IMR-90 (cell line): Measurements from ENCODE around the gene PLEKHH1. TPM values are rescaled to one million over a fixed set of nuclear protein-coding genes. Genes with fewer than 3 reads are reported as not detected.
A peak's percentile ranks its signal among the peaks of the same experiment; 100 is the strongest.

Source experiments
- ATAC-seq: fragments of 200-7000 bp; cut with Tn5 transposase; 2 replicates; pipeline ENCODE4 v1.9.1; 2020; ENCODE audit warnings: low read depth, mild to moderate bottlenecking, moderate library complexity
- BruUV-seq: library from RNA; stranded (reverse); fragments of 400-500 nt; replicated peaks from 2 replicates; lab custom pipeline; 2021; lab: Mats Ljungman, UMichigan
- CTCF ChIA-PET: fragments of 300-600 bp; formaldehyde crosslinking; extraction: SDS; loops from one replicate; lab custom pipeline; 2021; ENCODE audit warnings: antibody characterized with exemption; lab: Yijun Ruan, JAX
- POLR2A ChIA-PET: fragments of 300-600 bp; sonication (Branson Sonifier 250); formaldehyde crosslinking; loops from one replicate; lab custom pipeline; 2022; ENCODE audit warnings: antibody characterized with exemption; ENCODE audit not compliant: unreplicated experiment; lab: Charles Lee
- DNase-seq: peaks from one replicate; pipeline ENCODE4 v3.0.0; 2013
- H2AFZ ChIP-seq: replicated peaks from 2 replicates; pipeline ENCODE3; 2013; ENCODE audit warnings: low read length, mild to moderate bottlenecking; ENCODE audit not compliant: poor library complexity
- H2AK5ac ChIP-seq: 2 replicates; pipeline ENCODE4 v1.6.1; 2013; ENCODE audit warnings: low read depth, low read length, inconsistent platforms
- H2AK9ac ChIP-seq: replicated peaks from 2 replicates; pipeline ENCODE3; 2013; ENCODE audit warnings: mild to moderate bottlenecking, low read depth, low read length, moderate library complexity; ENCODE audit not compliant: poor library complexity
- H2BK120ac ChIP-seq: 2 replicates; pipeline ENCODE4 v1.6.1; 2013; ENCODE audit warnings: low read depth, low read length, inconsistent platforms
- H2BK15ac ChIP-seq: 3 replicates; pipeline ENCODE4 v1.6.1; 2013; ENCODE audit warnings: low read depth, low read length, inconsistent platforms
- H2BK20ac ChIP-seq: 2 replicates; pipeline ENCODE4 v1.6.1; 2013; ENCODE audit warnings: low read depth, mild to moderate bottlenecking, inconsistent platforms, low read length, moderate library complexity
- H2BK5ac ChIP-seq: 2 replicates; pipeline ENCODE4 v1.6.1; 2013; ENCODE audit warnings: mild to moderate bottlenecking, low read depth, low read length, inconsistent platforms; ENCODE audit not compliant: poor library complexity, severe bottlenecking
- H3K14ac ChIP-seq: replicated peaks from 2 replicates; pipeline ENCODE4 v1.6.1; 2013; ENCODE audit warnings: low read depth, low read length, inconsistent platforms
- H3K18ac ChIP-seq: 2 replicates; pipeline ENCODE4 v1.6.1; 2013; ENCODE audit warnings: low read depth, low read length, control low read depth
- H3K23ac ChIP-seq: 2 replicates; pipeline ENCODE4 v1.6.1; 2013; ENCODE audit warnings: low read depth, low read length, inconsistent platforms
- H3K27ac ChIP-seq: 2 replicates; pipeline ENCODE4 v1.5.1; 2013; ENCODE audit warnings: mild to moderate bottlenecking, control low read depth, low read length; ENCODE audit not compliant: insufficient read depth
- H3K27me3 ChIP-seq: 2 replicates; pipeline ENCODE4 v1.6.1; 2013; ENCODE audit warnings: low read length; ENCODE audit not compliant: control insufficient read depth, insufficient read depth
- H3K36me3 ChIP-seq: 2 replicates; pipeline ENCODE4 v1.6.1; 2013; ENCODE audit warnings: low read length, mixed read lengths; ENCODE audit not compliant: control insufficient read depth, insufficient read depth
- H3K4ac ChIP-seq: 2 replicates; pipeline ENCODE4 v1.6.1; 2013; ENCODE audit warnings: low read depth, low read length, inconsistent platforms
- H3K4me1 ChIP-seq: 2 replicates; pipeline ENCODE4 v1.6.1; 2013; ENCODE audit warnings: low read length, mixed read lengths; ENCODE audit not compliant: control insufficient read depth, insufficient read depth
- H3K4me2 ChIP-seq: 2 replicates; pipeline ENCODE4 v1.6.1; 2013; ENCODE audit warnings: low read depth, mild to moderate bottlenecking, control low read depth, low read length, moderate library complexity
- H3K4me3 ChIP-seq: 2 replicates; pipeline ENCODE4 v1.5.1; 2013; ENCODE audit warnings: low read depth, mild to moderate bottlenecking, control low read depth, low read length, moderate library complexity; ENCODE audit not compliant: insufficient read depth
- H3K56ac ChIP-seq: 2 replicates; pipeline ENCODE4 v1.6.1; 2013; ENCODE audit warnings: low read length, inconsistent platforms; ENCODE audit not compliant: insufficient read depth; ENCODE audit errors: extremely low read depth
- H3K79me1 ChIP-seq, 2 experiments: 2 replicates each; pipeline ENCODE4 v1.6.1; 2013; ENCODE audit warnings: low read length in 2 of 2, inconsistent platforms in 1 of 2, low read depth in 1 of 2
- H3K9ac ChIP-seq: 2 replicates; pipeline ENCODE4 v1.6.1; 2013; ENCODE audit warnings: low read depth, low read length, control low read depth
- H3K9me1 ChIP-seq: 2 replicates; pipeline ENCODE4 v1.6.1; 2013; ENCODE audit warnings: low read length, inconsistent platforms; ENCODE audit not compliant: insufficient read depth
- H3K9me3 ChIP-seq: 2 replicates; pipeline ENCODE4 v1.6.1; 2013; ENCODE audit warnings: low read length; ENCODE audit not compliant: control insufficient read depth, insufficient read depth
- H4K20me1 ChIP-seq: 2 replicates; pipeline ENCODE4 v1.6.1; 2013; ENCODE audit warnings: low read length, inconsistent platforms; ENCODE audit not compliant: insufficient read depth
- H4K5ac ChIP-seq: 2 replicates; pipeline ENCODE4 v1.6.1; 2013; ENCODE audit warnings: mild to moderate bottlenecking, low read depth, low read length, control low read depth
- H4K8ac ChIP-seq, 2 experiments: 2 replicates each; pipeline ENCODE4 v1.6.1; 2013; ENCODE audit warnings: low read depth in 2 of 2, low read length in 2 of 2, control low read depth in 1 of 2, inconsistent platforms in 1 of 2
- H4K91ac ChIP-seq: 2 replicates; pipeline ENCODE4 v1.6.1; 2013; ENCODE audit warnings: low read depth, low read length, inconsistent platforms; ENCODE audit not compliant: insufficient read depth
- BHLHE40 ChIP-seq: fragments of 150-350 bp; IDR thresholded peaks from 2 replicates; pipeline ENCODE4 v1.6.1; 2016; ENCODE audit warnings: mild to moderate bottlenecking, low read depth, low read length
- CEBPB ChIP-seq: IDR thresholded peaks from 2 replicates; pipeline ENCODE4 v1.6.1; 2012; ENCODE audit warnings: low read depth, low read length, improper control_type of control experiment
- FOS ChIP-seq: fragments of 150-350 bp; IDR thresholded peaks from 2 replicates; pipeline ENCODE4 v1.6.1; 2016; ENCODE audit warnings: low read depth, low read length
- MAFK ChIP-seq: IDR thresholded peaks from 2 replicates; pipeline ENCODE4 v1.6.1; 2012; ENCODE audit warnings: low read depth, low read length, improper control_type of control experiment
- MAZ ChIP-seq: IDR thresholded peaks from 2 replicates; pipeline ENCODE4 v1.6.1; 2012; ENCODE audit warnings: low read depth, mild to moderate bottlenecking, low read length, improper control_type of control experiment, moderate library complexity, borderline replicate concordance
- MXI1 ChIP-seq: IDR thresholded peaks from 2 replicates; pipeline ENCODE4 v1.6.1; 2012; ENCODE audit warnings: low read depth, mild to moderate bottlenecking, low read length, moderate library complexity, borderline replicate concordance
- NFE2L2 ChIP-seq: fragments of 150-350 bp; IDR thresholded peaks from 2 replicates; pipeline ENCODE4 v1.6.1; 2016; ENCODE audit warnings: low read depth, mild to moderate bottlenecking, low read length
- RFX5 ChIP-seq: IDR thresholded peaks from 2 replicates; pipeline ENCODE4 v1.8.0; 2012; ENCODE audit warnings: low read depth, mild to moderate bottlenecking, low read length, moderate library complexity
- SMC3 ChIP-seq: fragments of 150-350 bp; IDR thresholded peaks from 2 replicates; pipeline ENCODE4 v1.6.1; 2016; ENCODE audit warnings: low read depth, mild to moderate bottlenecking, antibody characterized with exemption, low read length, moderate library complexity
- WGBS, 2 experiments: methylation state at CpG; one replicate each; pipeline versions ENCODE4 v1.1.5 to v1.1.7; 2013; ENCODE audit warnings: missing lambda C conversion rate in 2 of 2; ENCODE audit not compliant: insufficient read length in 1 of 2; ENCODE audit errors: extremely low coverage in 2 of 2; 5-methylcytosine and 5-hydroxymethylcytosine counted together
- dilution Hi-C: fragments of 300-500 bp; cut with HindIII; formaldehyde crosslinking; loops from one replicate; pipeline ENCODE4 v1.14.3; 2018; ENCODE audit warnings: low sequenced_read_pairs; ENCODE audit not compliant: unreplicated experiment
- in situ Hi-C: fragments of 300-500 bp; cut with MboI; formaldehyde crosslinking; loops from 3 replicates; pipeline ENCODE4 v1.14.3; 2019; ENCODE audit warnings: low sequenced_read_pairs, inconsistent platforms, mixed read lengths
- intact Hi-C: fragments of 100-400 bp; cut with micrococcal nuclease; formaldehyde crosslinking; loops from 2 replicates; pipeline ENCODE4 v1.10.0; 2022
- polyA plus RNA-seq, 3 experiments: library from polyadenylated mRNA; depleted of rRNA; stranded (reverse); fragments of >200 nt; gene quantifications; 2 replicates each; pipeline ENCODE4 v1.2.3, GENCODE V29; 2012; ENCODE audit warnings: low replicate concordance in 1 of 3
- total RNA-seq: library from RNA; depleted of rRNA; stranded (reverse); fragments of >200 nt; gene quantifications from 2 replicates; pipeline ENCODE4 v1.2.3, GENCODE V29; 2012
- TF ChIP-seq, protein P1 (sequence below): conservative IDR thresholded peaks from 2 replicates; pipeline ENCODE4 v1.5.1; 2012; ENCODE audit warnings: mild to moderate bottlenecking, low read depth, low read length, improper control_type of control experiment
- TF ChIP-seq, protein P2 (sequence below): fragments of 150-350 bp; IDR thresholded peaks from 2 replicates; pipeline ENCODE4 v1.6.1; 2016; ENCODE audit warnings: low read depth, mild to moderate bottlenecking, low read length, moderate library complexity, borderline replicate concordance
- TF ChIP-seq, protein P3 (sequence below): fragments of 150-350 bp; IDR thresholded peaks from 2 replicates; pipeline ENCODE4 v1.6.1; 2017; ENCODE audit warnings: mild to moderate bottlenecking, antibody characterized with exemption, low read length, low read depth

Gene PLEKHH1
- total and polyA plus RNA-seq, 2 of the 4 experiments (the other 2 are of a cell fraction): under 0.01 to 0.34 TPM

DNA sequence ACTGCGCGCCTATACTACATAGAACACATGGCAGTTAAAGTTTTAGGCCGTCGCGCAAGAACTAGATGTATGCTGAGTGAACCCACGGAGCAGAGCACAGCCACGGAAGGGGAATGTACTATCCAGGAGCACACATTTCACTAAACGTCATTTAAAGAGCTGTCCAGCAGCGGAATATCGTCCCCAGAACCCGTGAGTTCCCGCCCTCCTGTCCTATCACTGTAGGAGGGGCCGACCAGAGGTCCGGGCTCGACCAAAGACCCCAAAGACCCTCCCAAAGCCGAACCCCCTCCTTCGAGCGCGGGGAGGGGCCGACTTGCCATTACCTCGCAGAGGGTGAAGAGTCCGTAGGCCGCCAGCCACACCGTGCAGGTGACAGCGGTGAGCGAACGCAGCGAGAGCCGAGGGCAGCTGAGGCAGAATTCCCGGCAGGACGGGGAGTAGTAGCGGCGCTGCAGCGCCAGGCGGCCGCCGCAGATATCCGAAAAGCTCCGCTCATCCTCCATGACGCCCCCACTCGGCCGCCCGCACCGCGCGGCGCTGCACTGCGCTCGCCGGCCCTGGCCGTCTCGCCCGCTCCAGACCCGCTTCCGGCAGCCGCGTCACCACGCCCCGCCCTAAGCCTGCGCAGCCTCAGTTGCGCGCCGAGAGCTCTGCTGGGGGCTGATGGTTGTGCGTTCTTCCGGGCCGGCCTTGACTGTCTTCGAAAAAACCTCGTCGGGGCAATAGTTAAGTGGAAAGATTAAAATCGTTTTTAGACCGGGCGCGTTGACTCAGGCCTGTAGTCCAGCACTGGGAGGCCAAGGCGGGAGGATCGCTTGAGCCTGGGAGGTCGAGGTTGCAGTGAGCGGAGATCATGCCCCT is 66.8 kb downstream of the PLEKHH1 start, which contains the start of gene PIGH:
PIGH (minus strand) TSS at position 571 of the 864 bp plus-strand sequence; CDS start at position 506, 65 bp downstream.
- peak within 1 kb of the TSS; percentile 92 for H2AK5ac ChIP-seq
- CTCF ChIA-PET: interaction anchor here (1.0 to 2.0 kb wide), 6 partner anchors 9 to 173 kb away, joined by 3 to 7 read pairs (median 6); no protein-coding TSS in a partner anchor
- peak within 1 kb of the TSS; percentile 94 for H3K4ac ChIP-seq
- H3K9me1 ChIP-seq: peaks cover 3% of the 10 kb centered on the region; the same call in 1 of the 2 replicates
- H3K9me3 ChIP-seq: no peaks in the 10 kb centered on the region
- H3K18ac ChIP-seq: peak within 1 kb of the TSS; percentile 67
- H2AK9ac ChIP-seq: peak within 1 kb of the TSS; percentile 74
- H2AFZ ChIP-seq: peak within 1 kb of the TSS; percentile 98
- H3K56ac ChIP-seq: 0 out of 2 replicates have a peak within 1 kb of the TSS, but pooled peaks have one; percentile 46
- dilution Hi-C loops (no loop called here), intact Hi-C loops (loop anchor here (5.0 kb wide), 1 partner anchor 67 kb away; no protein-coding TSS in a partner anchor), in situ Hi-C loops (no loop called here)
- peak within 1 kb of the TSS; percentile 72 for H2BK120ac ChIP-seq
- peak within 1 kb of the TSS; percentile 87 for H3K4me2 ChIP-seq
- WGBS, 2 experiments: 18% methylated on average over 25 of the region's 77 CpGs; no CpG with 5 or more reads in 1 of the 2 experiments
- H4K20me1 ChIP-seq: no peaks in the 10 kb centered on the region
- peak within 1 kb of the TSS; percentile 53 for H2BK5ac ChIP-seq
- H3K4me1 ChIP-seq: no peaks in the 10 kb centered on the region
- H4K5ac ChIP-seq: peak within 1 kb of the TSS; percentile 93
- peaks cover 0 to 4% of the 10 kb centered on the region in 2 experiments; a peak in 1 of 4 replicates for H3K79me1 ChIP-seq
- peak within 1 kb of the TSS; percentile 70 for H3K9ac ChIP-seq
- POLR2A ChIA-PET: interaction anchor here (0.5 to 1.0 kb wide), 3 partner anchors 10 to 92 kb away, joined by 3 to 14 read pairs (median 4); no protein-coding TSS in a partner anchor
- H3K36me3 ChIP-seq: no peaks in the 10 kb centered on the region
- H3K4me3 ChIP-seq: peak within 1 kb of the TSS; percentile 67
- no TSS peak for BruUV-seq
- H2BK15ac ChIP-seq: 0 out of 3 replicates have a peak within 1 kb of the TSS, but pooled peaks have one; percentile 63
- peak within 1 kb of the TSS; percentile 96 for H3K14ac ChIP-seq
- H3K23ac ChIP-seq: peak within 1 kb of the TSS; percentile 92
- no peak within 1 kb of the TSS for H2BK20ac ChIP-seq
- DNase-seq: peak; percentile 80
- peak within 1 kb of the TSS; percentile 95 for H4K91ac ChIP-seq
- ATAC-seq: peak; percentile 99
- peak within 1 kb of the TSS; percentile 85 for H3K27ac ChIP-seq
- H3K27me3 ChIP-seq: no peaks in the 10 kb centered on the region
- peak within 1 kb of the TSS; percentile 98 to 100 for H4K8ac ChIP-seq
- TF ChIP-seq NFE2L2 (no peak), BHLHE40 (no peak), RFX5 (no peak), SMC3 (peak; percentile 40), CEBPB (no peak), MAFK (no peak), FOS (no peak), MAZ (0 out of 2 replicates have a peak, but pooled peaks have one; percentile 28), MXI1 (peak; percentile 73; the same call in 1 of the 2 replicates)
- TF ChIP-seq, protein P1, sequence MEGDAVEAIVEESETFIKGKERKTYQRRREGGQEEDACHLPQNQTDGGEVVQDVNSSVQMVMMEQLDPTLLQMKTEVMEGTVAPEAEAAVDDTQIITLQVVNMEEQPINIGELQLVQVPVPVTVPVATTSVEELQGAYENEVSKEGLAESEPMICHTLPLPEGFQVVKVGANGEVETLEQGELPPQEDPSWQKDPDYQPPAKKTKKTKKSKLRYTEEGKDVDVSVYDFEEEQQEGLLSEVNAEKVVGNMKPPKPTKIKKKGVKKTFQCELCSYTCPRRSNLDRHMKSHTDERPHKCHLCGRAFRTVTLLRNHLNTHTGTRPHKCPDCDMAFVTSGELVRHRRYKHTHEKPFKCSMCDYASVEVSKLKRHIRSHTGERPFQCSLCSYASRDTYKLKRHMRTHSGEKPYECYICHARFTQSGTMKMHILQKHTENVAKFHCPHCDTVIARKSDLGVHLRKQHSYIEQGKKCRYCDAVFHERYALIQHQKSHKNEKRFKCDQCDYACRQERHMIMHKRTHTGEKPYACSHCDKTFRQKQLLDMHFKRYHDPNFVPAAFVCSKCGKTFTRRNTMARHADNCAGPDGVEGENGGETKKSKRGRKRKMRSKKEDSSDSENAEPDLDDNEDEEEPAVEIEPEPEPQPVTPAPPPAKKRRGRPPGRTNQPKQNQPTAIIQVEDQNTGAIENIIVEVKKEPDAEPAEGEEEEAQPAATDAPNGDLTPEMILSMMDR: peak; percentile 68
- TF ChIP-seq, protein P2, sequence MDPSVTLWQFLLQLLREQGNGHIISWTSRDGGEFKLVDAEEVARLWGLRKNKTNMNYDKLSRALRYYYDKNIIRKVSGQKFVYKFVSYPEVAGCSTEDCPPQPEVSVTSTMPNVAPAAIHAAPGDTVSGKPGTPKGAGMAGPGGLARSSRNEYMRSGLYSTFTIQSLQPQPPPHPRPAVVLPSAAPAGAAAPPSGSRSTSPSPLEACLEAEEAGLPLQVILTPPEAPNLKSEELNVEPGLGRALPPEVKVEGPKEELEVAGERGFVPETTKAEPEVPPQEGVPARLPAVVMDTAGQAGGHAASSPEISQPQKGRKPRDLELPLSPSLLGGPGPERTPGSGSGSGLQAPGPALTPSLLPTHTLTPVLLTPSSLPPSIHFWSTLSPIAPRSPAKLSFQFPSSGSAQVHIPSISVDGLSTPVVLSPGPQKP: no peak
- TF ChIP-seq, protein P3, sequence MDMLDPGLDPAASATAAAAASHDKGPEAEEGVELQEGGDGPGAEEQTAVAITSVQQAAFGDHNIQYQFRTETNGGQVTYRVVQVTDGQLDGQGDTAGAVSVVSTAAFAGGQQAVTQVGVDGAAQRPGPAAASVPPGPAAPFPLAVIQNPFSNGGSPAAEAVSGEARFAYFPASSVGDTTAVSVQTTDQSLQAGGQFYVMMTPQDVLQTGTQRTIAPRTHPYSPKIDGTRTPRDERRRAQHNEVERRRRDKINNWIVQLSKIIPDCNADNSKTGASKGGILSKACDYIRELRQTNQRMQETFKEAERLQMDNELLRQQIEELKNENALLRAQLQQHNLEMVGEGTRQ: no peak
